ENCODE measurements around the gene KCNH1.

KCNH1 gene

GRCh38 chr1:210746024-210746731, 387.8 kb downstream of the KCNH1 start (continued):
- TF ChIP-seq, protein P1, sequence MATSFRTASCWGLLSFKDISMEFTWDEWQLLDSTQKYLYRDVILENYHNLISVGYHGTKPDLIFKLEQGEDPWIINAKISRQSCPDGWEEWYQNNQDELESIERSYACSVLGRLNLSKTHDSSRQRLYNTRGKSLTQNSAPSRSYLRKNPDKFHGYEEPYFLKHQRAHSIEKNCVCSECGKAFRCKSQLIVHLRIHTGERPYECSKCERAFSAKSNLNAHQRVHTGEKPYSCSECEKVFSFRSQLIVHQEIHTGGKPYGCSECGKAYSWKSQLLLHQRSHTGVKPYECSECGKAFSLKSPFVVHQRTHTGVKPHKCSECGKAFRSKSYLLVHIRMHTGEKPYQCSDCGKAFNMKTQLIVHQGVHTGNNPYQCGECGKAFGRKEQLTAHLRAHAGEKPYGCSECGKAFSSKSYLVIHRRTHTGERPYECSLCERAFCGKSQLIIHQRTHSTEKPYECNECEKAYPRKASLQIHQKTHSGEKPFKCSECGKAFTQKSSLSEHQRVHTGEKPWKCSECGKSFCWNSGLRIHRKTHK (tag by site-specific recombination; IDR thresholded peaks at IDR 0.05): no peak
- TF ChIP-seq PRDM1 (tag by site-specific recombination; IDR thresholded peaks at IDR 0.05) (no peak), ZFP41 (tag by site-specific recombination; IDR thresholded peaks at IDR 0.05; ENCODE audit: borderline replicate concordance) (no peak), ZNF514 (tag by site-specific recombination; IDR thresholded peaks at IDR 0.05) (no peak), ZXDB (tag by site-specific recombination; IDR thresholded peaks at IDR 0.05) (no peak), OSR2 (tag by site-specific recombination; IDR thresholded peaks at IDR 0.05) (no peak), HIC1 (tag by site-specific recombination; IDR thresholded peaks at IDR 0.05) (no peak), ZNF157 (tag by site-specific recombination; IDR thresholded peaks at IDR 0.05) (no peak), ZNF555 (tag by site-specific recombination; conservative IDR thresholded peaks at IDR 0.05) (no peak)
- TF ChIP-seq, protein P2, sequence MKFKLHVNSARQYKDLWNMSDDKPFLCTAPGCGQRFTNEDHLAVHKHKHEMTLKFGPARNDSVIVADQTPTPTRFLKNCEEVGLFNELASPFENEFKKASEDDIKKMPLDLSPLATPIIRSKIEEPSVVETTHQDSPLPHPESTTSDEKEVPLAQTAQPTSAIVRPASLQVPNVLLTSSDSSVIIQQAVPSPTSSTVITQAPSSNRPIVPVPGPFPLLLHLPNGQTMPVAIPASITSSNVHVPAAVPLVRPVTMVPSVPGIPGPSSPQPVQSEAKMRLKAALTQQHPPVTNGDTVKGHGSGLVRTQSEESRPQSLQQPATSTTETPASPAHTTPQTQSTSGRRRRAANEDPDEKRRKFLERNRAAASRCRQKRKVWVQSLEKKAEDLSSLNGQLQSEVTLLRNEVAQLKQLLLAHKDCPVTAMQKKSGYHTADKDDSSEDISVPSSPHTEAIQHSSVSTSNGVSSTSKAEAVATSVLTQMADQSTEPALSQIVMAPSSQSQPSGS (tag by site-specific recombination; IDR thresholded peaks at IDR 0.05; ENCODE audit: low read depth): no peak

DNA sequence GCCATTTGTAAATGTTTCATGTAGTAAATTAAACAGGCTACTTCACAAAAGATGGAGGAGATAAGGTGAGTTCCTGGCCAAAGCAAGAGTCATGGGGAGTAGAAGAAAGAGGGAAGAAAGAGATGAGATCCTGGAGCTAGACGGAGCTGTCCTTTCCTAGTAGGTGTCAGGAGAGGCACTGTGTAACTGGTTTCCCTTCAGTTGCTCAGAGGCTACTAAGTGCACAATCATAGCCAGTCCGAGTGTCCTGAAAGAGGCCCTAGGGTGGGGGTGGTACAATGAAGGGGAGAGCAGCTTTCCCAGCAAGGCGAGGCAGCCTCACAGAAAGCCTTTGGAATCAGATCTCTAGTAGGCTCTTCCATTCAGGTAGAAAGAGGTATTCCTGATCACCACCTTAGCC, 390.9 kb downstream of the KCNH1 start:
- Histone ChIP-seq H3K36me3 (ENCODE audit: control insufficient read depth in 2 of 2, insufficient read depth in 1 of 2, low read length in 2 of 2) (no peaks in the 10 kb centered on the region), H3K4me1 (ENCODE audit: control insufficient read depth, insufficient read depth, low read length) (no peaks in the 10 kb centered on the region), H3K4me3 (ENCODE audit: low read depth, low read length) (no peak overlapping the region), H3K27ac (ENCODE audit: extremely low read depth, low read depth, low read length) (no peak overlapping the region), H3K9me3 (ENCODE audit: control insufficient read depth, insufficient read depth, low read depth, low read length) (no peaks in the 10 kb centered on the region)
- TF ChIP-seq ZBTB44 (tag by site-specific recombination; IDR thresholded peaks at IDR 0.05): no peak
- TF ChIP-seq ZSCAN30 (tag by site-specific recombination; IDR thresholded peaks at IDR 0.05): no peak
- no peak for TF ChIP-seq GLIS1 (tag by site-specific recombination; IDR thresholded peaks at IDR 0.05)
- TF ChIP-seq ZNF585B (tag by site-specific recombination; IDR thresholded peaks at IDR 0.05): no peak
- TF ChIP-seq SP2 (tag by site-specific recombination; IDR thresholded peaks at IDR 0.05): no peak
- no peak for TF ChIP-seq ZNF324 (tag by site-specific recombination; IDR thresholded peaks at IDR 0.05)
- TF ChIP-seq, protein P3, sequence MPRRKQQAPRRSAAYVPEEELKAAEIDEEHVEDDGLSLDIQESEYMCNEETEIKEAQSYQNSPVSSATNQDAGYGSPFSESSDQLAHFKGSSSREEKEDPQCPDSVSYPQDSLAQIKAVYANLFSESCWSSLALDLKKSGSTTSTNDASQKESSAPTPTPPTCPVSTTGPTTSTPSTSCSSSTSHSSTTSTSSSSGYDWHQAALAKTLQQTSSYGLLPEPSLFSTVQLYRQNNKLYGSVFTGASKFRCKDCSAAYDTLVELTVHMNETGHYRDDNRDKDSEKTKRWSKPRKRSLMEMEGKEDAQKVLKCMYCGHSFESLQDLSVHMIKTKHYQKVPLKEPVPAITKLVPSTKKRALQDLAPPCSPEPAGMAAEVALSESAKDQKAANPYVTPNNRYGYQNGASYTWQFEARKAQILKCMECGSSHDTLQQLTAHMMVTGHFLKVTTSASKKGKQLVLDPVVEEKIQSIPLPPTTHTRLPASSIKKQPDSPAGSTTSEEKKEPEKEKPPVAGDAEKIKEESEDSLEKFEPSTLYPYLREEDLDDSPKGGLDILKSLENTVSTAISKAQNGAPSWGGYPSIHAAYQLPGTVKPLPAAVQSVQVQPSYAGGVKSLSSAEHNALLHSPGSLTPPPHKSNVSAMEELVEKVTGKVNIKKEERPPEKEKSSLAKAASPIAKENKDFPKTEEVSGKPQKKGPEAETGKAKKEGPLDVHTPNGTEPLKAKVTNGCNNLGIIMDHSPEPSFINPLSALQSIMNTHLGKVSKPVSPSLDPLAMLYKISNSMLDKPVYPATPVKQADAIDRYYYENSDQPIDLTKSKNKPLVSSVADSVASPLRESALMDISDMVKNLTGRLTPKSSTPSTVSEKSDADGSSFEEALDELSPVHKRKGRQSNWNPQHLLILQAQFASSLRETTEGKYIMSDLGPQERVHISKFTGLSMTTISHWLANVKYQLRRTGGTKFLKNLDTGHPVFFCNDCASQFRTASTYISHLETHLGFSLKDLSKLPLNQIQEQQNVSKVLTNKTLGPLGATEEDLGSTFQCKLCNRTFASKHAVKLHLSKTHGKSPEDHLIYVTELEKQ (tag by site-specific recombination; IDR thresholded peaks at IDR 0.05; ENCODE audit: borderline replicate concordance): no peak
- TF ChIP-seq ZNF16 (tag by site-specific recombination; IDR thresholded peaks at IDR 0.05; ENCODE audit: low read depth): no peak
- ChIA-PET CTCF (no interaction called here), POLR2A (no interaction called here)

All from HEK293 (cell line).